KOPT-K1 (cell line): ENCODE measurements around the gene ACOXL.
A peak's percentile ranks its signal among the peaks of the same experiment; 100 is the strongest.
"Not testable (repeated sequence)": the region's sequence is repeated elsewhere in the genome, so short reads cannot be mapped to it uniquely, and the experiment has no call there.

Source experiments
- H3K27ac ChIP-seq: fragments of 200-600 bp; sonication (generic); 2 replicates; pipeline ENCODE4 v1.5.1; 2016; ENCODE audit warnings: antibody characterized with exemption, mild to moderate bottlenecking, low read depth, low read length; ENCODE audit not compliant: poor library complexity, severe bottlenecking
- H3K36me3 ChIP-seq: fragments of 200-600 bp; sonication (generic); 2 replicates; pipeline ENCODE4 v1.5.1; 2017; ENCODE audit warnings: antibody characterized with exemption, mild to moderate bottlenecking, low read length, moderate library complexity; ENCODE audit not compliant: insufficient read depth
- H3K9me3 ChIP-seq: fragments of 200-600 bp; sonication (generic); 2 replicates; pipeline ENCODE4 v1.5.1; 2017; ENCODE audit warnings: antibody characterized with exemption, low read length, mild to moderate bottlenecking; ENCODE audit not compliant: insufficient read depth, poor library complexity, severe bottlenecking

The ACOXL gene

GRCh38 chr2:110732422-110733413 lies at the start of gene ACOXL:
Gene ACOXL (plus strand): TSS chr2:110732573. CDS start chr2:110768390, 35,817 bp downstream.
- Histone ChIP-seq H3K36me3 (no peaks in the 10 kb centered on the region), H3K9me3 (no peaks in the 10 kb centered on the region), H3K27ac (no peak within 1 kb of the TSS)

GRCh38 chr2:110682872-110683271 lies 49.5 kb upstream of the ACOXL start:
- Histone ChIP-seq H3K36me3 (no peaks in the 10 kb centered on the region), H3K27ac (no peak overlapping the region), H3K9me3 (peaks cover 16% of the 10 kb centered on the region)

DNA sequence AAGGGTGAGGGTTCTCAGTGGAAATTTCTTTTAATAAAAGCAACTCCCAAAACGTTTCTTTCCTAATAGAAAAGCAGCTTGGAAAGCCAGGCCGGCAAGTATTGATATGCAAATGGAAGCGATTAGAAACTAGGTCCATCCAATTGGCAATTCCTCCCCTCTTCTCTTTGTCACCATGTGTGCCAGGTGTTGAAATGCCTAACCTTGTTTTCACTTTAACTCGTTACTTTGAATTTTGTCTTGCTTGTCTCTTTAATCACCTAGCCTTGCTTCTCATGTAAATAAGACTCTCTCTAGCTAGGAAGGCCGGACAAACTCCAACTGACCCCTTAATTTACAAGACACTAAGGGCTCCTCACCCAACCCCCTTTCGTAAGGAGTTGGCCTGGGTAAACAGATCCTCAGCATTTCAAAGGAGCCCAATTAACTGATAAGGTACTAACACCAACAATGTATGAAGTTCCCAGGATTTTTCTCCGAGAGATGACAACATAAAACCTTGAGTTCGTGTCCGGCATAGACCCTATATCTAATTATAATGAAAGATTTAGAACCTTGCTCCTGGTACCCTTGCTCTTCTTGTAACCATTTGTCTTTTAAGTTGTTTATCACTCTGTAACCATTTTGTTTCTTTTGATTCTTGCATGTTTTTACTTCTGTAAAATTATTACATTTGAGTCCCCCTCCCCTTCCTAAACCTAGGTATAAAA lies 44.4 kb upstream of the ACOXL start:
- not testable (repeated sequence) for H3K36me3 ChIP-seq, H3K27ac ChIP-seq
- peaks cover 24% of the 10 kb centered on the region for H3K9me3 ChIP-seq

- no peak overlapping the region for H3K27ac ChIP-seq
- no peaks in the 10 kb centered on the region for H3K36me3 ChIP-seq
- H3K9me3 ChIP-seq, result peaks cover 24% of the 10 kb centered on the region
Observed at GRCh38 chr2:110688594-110689091, 43.7 kb upstream of the ACOXL start.

DNA sequence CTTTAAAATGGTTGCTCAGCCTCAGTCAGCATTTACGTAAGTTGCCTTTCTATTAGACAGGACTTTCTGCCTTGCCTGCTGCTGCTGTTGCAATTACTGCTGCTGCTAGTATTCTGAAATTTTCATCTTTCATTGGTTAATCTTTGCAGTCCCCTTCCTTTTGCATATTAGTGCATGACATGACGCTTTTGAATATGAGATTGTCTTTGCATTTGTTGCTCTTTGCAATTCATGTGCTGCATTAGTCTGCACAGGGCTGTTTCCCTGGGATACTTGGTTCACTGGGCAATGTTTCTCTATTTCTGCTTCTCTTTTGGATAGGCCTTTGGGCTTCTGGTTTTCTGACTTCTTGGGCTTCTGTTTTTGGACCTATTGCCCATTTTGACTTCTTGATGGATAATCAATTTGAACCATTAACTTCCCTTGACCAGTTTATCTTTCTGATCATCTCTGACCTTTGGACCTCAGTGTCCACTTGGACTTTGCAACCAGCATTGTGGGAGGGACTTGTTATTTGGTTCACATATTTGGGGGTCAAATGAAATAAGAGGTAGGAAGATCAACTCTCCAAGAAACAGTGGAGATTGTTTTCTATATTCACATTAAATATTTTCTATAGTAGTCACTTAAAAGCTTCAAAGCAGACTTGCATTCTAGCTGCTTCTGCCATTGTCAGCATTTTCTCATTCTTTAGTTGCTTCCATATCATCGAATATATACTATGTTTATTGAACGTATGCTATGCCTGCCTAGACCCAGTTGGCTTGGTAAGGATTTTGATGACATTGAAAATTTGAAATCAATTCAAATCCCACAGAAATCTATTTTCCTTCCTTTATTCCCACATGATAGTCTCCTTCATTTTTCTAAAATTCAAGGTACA lies 42.0 kb upstream of the ACOXL start:
- Histone ChIP-seq H3K9me3 (peaks cover 24% of the 10 kb centered on the region), H3K27ac (no peak overlapping the region), H3K36me3 (no peaks in the 10 kb centered on the region)

DNA sequence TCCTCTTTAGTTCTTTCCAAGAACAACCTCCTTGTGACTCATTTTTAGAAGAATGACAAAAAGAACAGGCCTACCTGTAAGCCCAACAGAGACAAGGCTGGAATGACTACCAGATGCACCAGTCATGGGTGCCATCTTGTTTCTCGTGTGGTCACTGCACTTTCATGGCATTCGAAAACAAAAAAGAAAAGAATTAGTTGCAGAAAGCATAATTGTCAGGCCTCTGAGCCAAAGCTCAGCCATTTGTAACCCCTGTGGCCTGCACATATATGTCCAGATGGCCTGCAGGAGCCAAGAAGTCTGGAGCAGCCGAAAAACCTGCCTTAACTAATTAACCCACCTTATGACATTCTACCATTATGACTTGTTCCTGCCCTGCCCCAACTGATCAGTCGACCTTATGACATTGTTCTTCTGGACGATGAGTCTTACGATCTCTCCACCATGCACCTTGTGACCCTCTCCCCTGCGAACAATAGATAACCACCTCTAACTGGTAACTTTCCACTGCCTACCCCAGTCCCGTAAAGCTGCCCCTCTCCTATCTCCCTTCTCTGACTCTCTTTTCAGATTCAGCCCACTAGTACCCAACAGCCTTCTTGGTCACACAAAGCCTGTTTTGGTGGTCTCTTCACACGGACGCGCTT lies 40.6 kb upstream of the ACOXL start:
- Histone ChIP-seq H3K27ac (no peak overlapping the region), H3K36me3 (no peaks in the 10 kb centered on the region), H3K9me3 (peaks cover 20% of the 10 kb centered on the region)

DNA sequence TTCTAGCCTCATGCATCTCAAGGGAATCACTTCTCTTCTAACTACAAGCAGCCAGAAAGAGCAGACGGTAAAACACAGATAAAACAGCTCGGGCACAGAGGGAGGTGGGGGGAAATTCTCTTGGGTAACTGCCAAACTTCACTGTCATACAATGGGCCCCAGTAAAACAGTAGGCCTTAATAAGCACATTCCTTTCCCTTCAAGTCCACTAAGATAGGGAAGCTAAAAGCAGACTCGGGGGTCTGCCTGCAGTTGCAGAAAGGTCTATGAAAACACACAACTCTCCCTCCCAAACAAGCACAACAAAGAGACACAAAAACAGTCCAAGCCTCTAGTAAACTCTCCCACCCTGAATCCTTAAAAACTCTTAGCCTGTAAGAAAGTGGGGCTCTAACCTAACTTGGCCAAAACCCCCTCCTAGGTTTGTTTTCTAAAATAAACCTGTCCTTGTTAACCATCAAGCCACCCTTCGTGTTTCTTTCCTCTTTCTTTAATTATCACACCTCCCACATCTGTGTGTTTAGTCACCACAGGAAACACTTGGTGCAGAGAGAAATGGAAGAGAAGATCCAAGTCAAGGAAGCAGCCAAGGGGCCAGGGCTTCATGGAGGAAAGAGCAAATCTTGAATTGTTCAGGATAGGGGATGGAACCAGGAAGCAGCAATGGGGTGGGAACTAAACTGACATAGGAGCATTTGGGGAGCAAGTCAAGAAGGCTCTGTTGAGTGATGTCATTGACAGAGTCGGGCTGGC lies 37.1 kb upstream of the ACOXL start:
- not testable (repeated sequence) for H3K9me3 ChIP-seq, H3K36me3 ChIP-seq
- H3K27ac ChIP-seq, result peak overlapping the region; percentile 44

GRCh38 chr2:110698253-110698652 lies 34.1 kb upstream of the ACOXL start:
- not testable (repeated sequence) for H3K36me3 ChIP-seq, H3K27ac ChIP-seq, H3K9me3 ChIP-seq

GRCh38 chr2:110702514-110703380 lies 29.6 kb upstream of the ACOXL start:
- no peaks in the 10 kb centered on the region for H3K9me3 ChIP-seq
- no peaks in the 10 kb centered on the region for H3K36me3 ChIP-seq
- no peak overlapping the region for H3K27ac ChIP-seq

GRCh38 chr2:110707386-110707965 lies 24.9 kb upstream of the ACOXL start:
- Histone ChIP-seq H3K27ac (no peak overlapping the region), H3K9me3 (no peaks in the 10 kb centered on the region), H3K36me3 (no peaks in the 10 kb centered on the region)

DNA sequence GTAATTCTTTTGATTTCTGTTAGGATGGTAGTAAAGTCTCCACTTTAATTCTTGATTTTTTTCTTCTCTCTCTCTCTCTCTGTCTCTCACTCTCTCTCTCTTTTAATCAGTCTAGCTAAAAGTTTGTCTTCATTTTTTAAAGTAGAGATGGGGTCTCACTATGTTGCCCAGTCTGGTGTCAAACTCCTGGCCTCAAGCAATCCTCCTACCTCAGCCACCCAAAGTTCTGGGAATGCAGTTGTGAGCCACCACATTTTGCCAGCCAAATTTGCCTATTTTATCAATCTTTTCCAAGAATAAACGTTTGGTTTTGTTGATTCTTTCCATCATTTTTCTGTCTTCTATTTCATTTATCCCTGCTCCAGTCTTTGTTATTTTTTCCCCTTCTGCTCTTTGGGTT lies 23.9 kb upstream of the ACOXL start:
- Histone ChIP-seq H3K9me3 (no peaks in the 10 kb centered on the region), H3K36me3 (no peaks in the 10 kb centered on the region)

GRCh38 chr2:110712737-110713136 lies 19.6 kb upstream of the ACOXL start:
- no peaks in the 10 kb centered on the region for H3K9me3 ChIP-seq
- H3K27ac ChIP-seq, result no peak overlapping the region
- H3K36me3 ChIP-seq, result no peaks in the 10 kb centered on the region

More for the DNA sequence above, 23.9 kb upstream of the ACOXL start:
- H3K27ac ChIP-seq, result no peak overlapping the region
